ENCODE measurements around the gene DIAPH3.
A peak's percentile ranks its signal among the peaks of the same experiment; 100 is the strongest.

DIAPH3 gene

GRCh38 chr13:59710996-59711701 is 452.6 kb downstream of the DIAPH3 start:
- DNase-seq, result no peak
- in situ Hi-C loops (cut with MboI; ENCODE audit: low pct_unique_long_range_greater_than_20kb, low sequenced_read_pairs), result no loop called here

GRCh38 chr13:59710416-59710815 is 453.3 kb downstream of the DIAPH3 start:
- DNase-seq, result no peak
- in situ Hi-C loops (cut with MboI; ENCODE audit: low pct_unique_long_range_greater_than_20kb, low sequenced_read_pairs), result no loop called here

DNA sequence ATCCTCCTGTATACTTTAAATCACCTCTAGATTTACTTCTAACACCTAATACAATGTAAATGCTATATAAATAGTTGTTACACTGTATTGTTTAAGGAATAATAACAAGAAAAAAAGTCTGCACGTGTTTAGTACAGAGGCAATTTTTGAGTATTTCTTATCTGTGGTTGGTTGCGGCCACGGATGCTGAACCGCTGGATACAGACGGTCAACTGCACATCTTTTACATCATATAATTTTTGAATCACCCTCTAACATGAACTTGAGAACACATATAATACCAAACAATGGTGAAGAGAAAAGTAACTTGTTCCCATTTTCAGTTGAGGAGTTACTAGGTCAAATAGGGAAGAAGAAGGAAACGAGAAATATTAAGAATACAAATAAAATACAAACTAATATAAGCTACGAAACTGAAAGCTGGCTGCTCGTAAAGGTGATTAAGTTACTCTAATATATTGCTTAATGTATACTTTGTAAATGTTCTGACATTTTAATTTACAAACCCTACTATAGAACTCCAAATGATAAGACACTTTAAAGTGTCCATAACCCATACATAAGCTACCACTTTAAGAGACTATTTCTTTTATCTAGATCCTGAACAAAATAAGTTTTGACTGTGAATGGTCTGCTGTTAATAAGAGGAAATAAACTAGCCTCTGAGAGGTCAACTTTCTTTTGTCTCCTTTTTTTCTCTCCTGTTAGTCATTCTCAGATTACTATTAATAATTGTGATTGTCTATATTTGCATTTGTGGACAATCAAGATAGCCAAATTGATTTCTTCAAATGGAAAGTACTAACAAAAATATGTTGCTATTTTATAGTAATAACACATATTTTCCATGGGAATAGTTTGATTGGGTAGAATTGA is 457.4 kb downstream of the DIAPH3 start:
- DNase-seq, result no peak
- in situ Hi-C loops (cut with MboI; ENCODE audit: low pct_unique_long_range_greater_than_20kb, low sequenced_read_pairs), result no loop called here

DNA sequence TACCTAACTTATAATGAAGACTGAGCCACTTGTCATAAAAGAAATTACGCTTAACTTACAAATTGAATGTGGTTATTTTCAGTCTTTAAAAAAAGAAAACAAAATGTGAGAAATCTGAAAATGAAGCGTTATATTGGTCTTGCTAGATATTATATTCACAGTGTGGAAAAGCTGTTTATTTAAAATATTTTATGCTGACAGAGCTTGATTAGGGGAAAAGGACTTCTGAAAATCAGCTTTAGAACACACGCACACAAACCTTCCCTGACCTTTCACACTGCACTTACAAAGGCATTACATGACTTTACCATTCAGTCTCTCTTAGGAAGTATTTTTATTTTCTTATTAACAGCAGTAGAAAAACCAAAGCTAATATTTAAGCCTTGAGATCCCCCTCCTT is 461.5 kb downstream of the DIAPH3 start:
- in situ Hi-C loops (cut with MboI; ENCODE audit: low pct_unique_long_range_greater_than_20kb, low sequenced_read_pairs), result no loop called here

DNA sequence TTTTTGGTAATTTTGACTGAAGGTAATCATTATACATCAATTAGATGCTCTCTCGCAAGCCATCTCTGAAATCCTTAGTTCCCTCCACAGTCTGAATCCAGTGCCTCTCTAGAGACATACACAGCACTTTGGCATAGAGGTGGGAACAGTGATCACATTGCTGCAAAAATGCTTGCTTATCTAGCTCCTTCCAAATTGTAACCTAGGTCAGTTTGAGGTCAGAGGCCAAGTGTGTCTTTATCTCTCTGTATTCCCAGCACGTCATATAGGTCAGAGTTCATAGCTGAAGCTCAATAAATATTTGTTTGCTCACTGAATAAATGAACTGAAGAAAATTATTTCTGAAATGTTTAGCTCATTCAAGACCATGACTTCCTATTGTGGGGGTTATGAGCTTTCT is 462.5 kb downstream of the DIAPH3 start:
- in situ Hi-C loops (cut with MboI; ENCODE audit: low pct_unique_long_range_greater_than_20kb, low sequenced_read_pairs), result no loop called here
- DNase-seq, result no peak

More for the DNA sequence above, 461.5 kb downstream of the DIAPH3 start:
- DNase-seq, result no peak

GRCh38 chr13:59700281-59700680 is 463.4 kb downstream of the DIAPH3 start:
- in situ Hi-C loops (cut with MboI; ENCODE audit: low pct_unique_long_range_greater_than_20kb, low sequenced_read_pairs), result no loop called here
- DNase-seq, result no peak

- in situ Hi-C loops (cut with MboI; ENCODE audit: low pct_unique_long_range_greater_than_20kb, low sequenced_read_pairs), result no loop called here
- no peak for DNase-seq
Observed at GRCh38 chr13:59696271-59696670, 467.5 kb downstream of the DIAPH3 start.

GRCh38 chr13:59691501-59692066 is 472.1 kb downstream of the DIAPH3 start:
- DNase-seq, result no peak
- in situ Hi-C loops (cut with MboI; ENCODE audit: low pct_unique_long_range_greater_than_20kb, low sequenced_read_pairs), result no loop called here

DNA sequence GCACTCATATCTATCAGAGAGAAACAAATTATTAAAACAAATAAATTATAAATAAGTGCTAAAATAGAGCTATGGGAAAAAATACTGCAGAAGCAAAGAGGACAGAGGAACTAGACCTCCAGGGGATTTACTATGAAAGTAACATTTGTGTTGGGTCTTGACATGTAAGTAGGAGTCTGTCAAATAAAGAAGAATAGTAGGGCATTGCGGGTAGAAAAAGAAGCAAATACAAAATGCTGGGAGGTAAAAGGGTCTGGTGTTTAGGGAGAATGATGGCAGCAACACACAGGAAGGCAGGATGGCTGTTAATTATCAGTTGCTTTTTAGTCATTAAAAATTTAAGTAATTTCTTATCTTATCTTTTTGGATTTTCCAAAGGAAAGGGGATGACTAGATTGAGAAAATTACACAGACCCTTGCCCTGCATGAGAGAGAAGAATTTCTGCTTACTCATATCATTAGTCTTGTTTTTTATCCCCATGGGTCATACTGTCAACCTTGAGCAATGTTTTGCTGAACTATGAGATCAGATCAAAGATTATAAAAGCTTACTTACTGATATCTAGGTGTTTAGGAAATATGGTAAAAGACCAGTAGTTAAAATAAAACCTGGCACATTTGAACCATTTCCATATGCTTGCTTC is 472.7 kb downstream of the DIAPH3 start:
- in situ Hi-C loops (cut with MboI; ENCODE audit: low pct_unique_long_range_greater_than_20kb, low sequenced_read_pairs), result no loop called here

GRCh38 chr13:59689057-59689456 is 474.7 kb downstream of the DIAPH3 start:
- in situ Hi-C loops (cut with MboI; ENCODE audit: low pct_unique_long_range_greater_than_20kb, low sequenced_read_pairs), result no loop called here
- DNase-seq, result no peak

More for the DNA sequence above, 472.7 kb downstream of the DIAPH3 start:
- no peak for DNase-seq

DNA sequence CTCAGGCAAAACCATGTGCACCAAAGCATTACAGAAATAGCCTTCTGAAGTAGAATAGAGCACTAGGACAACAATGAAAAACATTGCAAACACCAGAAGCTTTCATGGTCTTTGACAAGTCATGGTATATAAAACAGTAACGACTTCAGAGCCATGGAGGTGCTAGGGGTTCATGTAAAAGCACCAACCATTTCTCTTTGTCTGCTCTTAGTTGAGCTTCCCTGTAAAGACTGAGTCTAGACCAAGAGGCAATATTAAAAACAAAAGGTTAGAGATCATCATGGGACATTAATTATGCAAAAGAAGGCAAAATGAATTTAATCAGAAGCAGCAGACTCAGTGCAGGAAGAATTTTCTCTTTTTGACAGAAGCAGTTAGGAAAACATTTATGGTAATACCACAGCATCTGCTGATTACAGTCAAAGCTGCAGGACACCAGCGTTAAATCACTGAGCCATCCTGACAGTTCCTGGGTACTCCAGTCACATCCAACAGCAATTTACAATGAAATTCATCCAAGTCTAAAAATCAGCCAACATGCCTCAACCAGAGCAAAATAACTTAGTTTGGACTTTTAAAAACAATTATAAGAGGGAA is 476.8 kb downstream of the DIAPH3 start:
- in situ Hi-C loops (cut with MboI; ENCODE audit: low pct_unique_long_range_greater_than_20kb, low sequenced_read_pairs), result no loop called here
- DNase-seq, result no peak

DNA sequence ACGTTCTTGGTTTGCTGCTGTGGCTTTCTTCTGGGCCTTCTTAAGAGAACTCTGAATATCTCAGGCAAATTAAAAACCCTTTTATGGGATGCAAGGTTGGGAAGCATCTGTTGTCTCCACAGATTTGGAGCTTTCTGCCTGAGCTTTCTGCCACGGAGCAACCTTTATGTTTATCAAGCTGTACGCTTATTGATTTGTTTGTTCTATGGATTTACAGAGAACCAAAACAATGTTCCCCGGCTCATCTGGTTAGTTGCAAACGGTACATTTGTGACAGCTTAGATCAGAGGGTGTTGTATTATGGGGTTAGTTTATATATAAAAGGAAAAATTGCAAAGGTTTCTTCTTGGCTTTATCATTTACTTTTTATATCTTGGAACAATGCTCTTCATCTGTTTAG is 479.6 kb downstream of the DIAPH3 start:
- in situ Hi-C loops (cut with MboI; ENCODE audit: low pct_unique_long_range_greater_than_20kb, low sequenced_read_pairs), result no loop called here
- no peak for DNase-seq

- no peak for DNase-seq
- in situ Hi-C loops (cut with MboI; ENCODE audit: low pct_unique_long_range_greater_than_20kb, low sequenced_read_pairs), result no loop called here
Observed at GRCh38 chr13:59681636-59682311, 482.0 kb downstream of the DIAPH3 start.

DNA sequence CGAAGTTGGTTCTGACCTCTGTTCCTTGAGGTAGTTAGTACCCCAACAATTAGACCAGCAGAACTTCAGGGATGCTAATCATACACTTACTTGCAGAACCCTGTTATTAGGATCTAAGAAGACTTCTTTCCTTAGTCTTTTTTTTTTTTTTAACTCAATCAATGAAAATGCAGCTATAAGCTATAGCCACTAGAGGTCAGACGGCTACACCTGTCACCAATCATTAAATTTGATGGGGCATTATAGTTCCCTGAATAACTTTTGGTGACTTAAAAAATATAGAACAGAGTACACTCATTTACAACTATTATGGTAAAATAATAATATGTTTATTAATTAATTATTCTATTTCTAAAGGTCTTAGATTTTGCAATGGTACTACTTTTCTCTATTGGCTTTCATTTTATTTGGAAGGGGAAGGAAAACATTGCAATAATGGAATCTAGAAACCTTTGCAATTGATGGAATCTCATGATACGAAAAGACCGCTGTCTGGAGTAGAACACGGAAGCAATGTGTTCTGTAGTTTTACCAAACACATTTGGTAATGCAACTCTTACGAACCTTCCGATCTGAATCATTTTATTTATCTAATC is 483.2 kb downstream of the DIAPH3 start:
- in situ Hi-C loops (cut with MboI; ENCODE audit: low pct_unique_long_range_greater_than_20kb, low sequenced_read_pairs), result no loop called here
- peak; percentile 50 for DNase-seq

GRCh38 chr13:59679254-59679653 is 484.5 kb downstream of the DIAPH3 start:
- DNase-seq, result no peak
- in situ Hi-C loops (cut with MboI; ENCODE audit: low pct_unique_long_range_greater_than_20kb, low sequenced_read_pairs), result no loop called here

- in situ Hi-C loops (cut with MboI; ENCODE audit: low pct_unique_long_range_greater_than_20kb, low sequenced_read_pairs), result no loop called here
Observed at GRCh38 chr13:59677966-59678814, 485.5 kb downstream of the DIAPH3 start.

DNA sequence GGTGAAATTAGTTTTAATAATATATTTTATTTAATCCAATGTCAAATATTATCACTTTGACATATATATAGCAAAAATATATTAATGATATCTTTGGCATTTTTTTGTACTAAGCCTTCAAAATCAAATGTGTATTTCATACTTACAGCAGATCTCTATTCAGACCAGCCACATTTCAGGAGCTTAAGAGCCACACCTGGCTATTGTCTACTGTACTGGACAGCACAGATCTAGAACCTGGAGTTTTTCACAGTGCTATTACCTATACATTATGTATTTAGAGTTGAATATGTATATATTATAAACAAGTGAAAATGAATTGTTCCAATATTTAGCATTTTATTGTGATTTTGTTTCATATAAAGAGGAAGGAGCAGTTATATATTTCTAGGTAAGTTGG is 486.3 kb downstream of the DIAPH3 start:
- in situ Hi-C loops (cut with MboI; ENCODE audit: low pct_unique_long_range_greater_than_20kb, low sequenced_read_pairs), result no loop called here
- DNase-seq, result no peak

More at GRCh38 chr13:59677966-59678814, 485.5 kb downstream of the DIAPH3 start:
- DNase-seq, result peak; percentile 66

DNA sequence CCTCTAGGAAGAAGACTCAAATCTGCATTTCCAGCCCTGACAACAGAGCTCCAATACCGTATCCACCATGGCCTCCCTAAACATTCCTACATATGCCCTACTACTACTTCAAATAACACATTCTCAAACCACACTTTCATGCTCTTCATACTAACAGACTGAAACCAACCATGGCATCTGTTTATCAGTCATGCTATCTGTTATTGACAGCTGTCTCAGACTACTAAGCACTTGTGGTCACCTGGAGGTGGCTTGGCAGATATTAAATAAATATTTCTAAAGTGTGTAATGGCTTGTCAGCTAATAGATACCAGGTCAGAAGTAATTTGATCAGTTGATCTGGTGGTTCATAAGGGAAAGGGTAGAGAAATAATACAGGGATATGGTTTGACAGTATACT is 489.1 kb downstream of the DIAPH3 start:
- no peak for DNase-seq
- in situ Hi-C loops (cut with MboI; ENCODE audit: low pct_unique_long_range_greater_than_20kb, low sequenced_read_pairs), result no loop called here
